HG03108 (cell line): Measurements from ENCODE around the gene DMTF1.
"Not testable (repeated sequence)": the region's sequence is repeated elsewhere in the genome, so short reads cannot be mapped to it uniquely, and the experiment has no call there.

ENCODE experiments used
- ATAC-seq: cut with Tn5 transposase; IDR thresholded peaks from one replicate; pipeline ENCODE4 v1.9.1; 2021; ENCODE audit warnings: moderate library complexity; ENCODE audit not compliant: unreplicated experiment

The DMTF1 gene

DNA sequence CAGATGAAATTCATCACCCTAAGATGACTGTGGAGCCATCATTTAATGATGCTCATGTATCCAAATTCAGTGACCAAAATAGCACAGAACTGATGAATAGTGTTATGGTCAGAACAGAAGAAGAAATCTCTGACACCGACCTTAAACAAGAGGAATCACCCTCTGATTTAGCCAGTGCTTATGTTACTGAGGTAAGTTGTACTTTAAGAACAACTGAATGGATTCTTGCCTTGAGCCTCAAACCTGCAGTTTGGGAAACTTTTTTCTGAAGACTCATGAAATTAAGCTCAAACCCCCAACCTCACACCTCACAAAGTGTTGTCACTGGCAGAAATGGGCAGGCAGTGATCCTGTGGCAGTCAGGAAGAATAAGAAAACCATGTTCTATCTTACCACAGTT lies 41.7 kb downstream of the DMTF1 start:
- ATAC-seq, result no peak

DNA sequence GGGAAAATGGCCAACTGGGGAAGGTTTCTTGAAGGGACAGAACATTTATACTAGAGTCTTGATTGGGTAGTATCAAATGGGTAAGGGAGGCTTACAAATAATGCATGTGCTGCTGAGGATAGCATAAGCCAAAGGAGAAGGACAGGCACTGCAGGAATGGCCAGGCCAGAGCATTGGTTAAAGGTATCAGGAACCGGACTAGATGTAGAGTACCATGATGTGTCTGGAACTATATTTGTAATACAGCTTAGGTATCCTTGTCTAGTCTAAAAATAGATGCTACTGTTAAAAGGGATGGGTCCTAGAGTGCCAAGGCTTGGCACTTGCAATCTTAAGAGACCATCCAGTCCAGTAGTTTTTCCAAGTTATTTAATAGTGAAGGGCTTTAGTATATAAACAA lies 47.0 kb downstream of the DMTF1 start:
- ATAC-seq, result no peak

DNA sequence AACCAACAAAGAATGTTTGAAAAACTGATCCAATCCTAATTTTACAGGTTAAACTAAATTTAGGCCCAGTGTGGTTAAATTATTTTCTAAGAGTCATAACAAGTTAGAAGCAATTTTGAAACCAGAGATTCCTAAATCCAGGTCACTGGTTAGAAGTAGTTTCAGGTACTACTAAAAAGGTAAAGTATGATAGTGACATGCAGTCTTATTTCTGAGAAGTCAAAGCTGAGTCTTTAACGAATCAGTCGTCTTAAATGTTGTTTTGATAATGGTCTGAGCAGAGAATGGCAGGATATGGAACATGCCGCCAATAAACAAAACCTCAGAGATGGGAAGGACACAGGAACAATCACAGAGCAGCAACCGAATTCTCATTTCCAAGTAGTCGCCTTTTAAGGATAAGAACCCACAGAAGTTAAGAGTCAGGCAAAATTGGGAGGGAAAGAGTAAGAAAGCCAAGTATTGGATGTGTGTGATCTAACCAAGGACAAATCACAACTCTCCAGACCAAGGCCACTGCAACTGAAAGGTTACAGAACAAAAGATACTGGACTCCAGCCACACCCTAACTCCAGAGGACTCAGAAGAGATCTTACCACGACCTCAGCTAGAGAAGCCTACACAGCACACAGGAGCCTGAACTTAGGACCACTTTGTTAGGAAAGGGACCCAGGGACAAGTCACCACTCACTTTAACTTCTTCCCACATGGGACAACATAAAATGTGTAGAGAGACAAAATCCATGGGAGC lies 47.6 kb downstream of the DMTF1 start:
- no peak for ATAC-seq

DNA sequence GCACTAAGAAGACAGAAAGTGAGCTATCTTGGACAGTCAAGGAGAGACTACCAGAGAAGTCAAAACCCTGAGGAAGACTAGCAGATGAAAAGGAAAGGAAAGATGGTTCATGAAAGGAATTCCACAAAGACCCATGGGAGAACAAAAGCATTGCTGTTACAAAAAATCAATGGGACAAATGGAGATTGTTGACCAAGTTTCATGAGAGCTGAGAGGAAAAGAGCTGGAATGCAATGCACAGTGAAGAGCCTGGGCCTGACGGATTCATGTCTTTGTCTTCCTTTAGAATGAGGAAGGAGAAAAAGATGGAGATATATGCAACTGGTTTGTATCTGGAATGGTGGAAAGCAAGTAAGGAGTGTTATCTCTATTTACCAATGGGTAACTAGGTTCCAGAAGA lies 50.0 kb downstream of the DMTF1 start:
- no peak for ATAC-seq

DNA sequence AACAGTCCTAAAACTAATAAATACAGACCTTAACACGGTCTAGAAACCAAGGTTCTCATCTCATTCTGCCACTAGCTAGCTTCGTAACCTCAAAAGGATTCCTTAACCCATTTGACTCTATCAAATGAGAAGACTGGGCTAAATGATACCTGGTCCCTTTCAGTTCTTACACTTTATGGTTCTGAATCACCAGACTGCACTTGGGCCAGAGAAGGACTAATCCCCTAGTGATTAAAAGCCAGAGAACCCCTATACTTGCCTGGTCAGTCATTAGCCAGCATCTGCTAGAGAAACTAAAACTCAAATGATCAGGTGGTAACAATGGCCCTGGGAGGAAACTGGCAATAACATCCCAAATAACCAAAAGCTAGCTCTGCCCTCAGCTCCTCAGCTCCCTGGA lies 50.5 kb downstream of the DMTF1 start:
- ATAC-seq, result no peak

DNA sequence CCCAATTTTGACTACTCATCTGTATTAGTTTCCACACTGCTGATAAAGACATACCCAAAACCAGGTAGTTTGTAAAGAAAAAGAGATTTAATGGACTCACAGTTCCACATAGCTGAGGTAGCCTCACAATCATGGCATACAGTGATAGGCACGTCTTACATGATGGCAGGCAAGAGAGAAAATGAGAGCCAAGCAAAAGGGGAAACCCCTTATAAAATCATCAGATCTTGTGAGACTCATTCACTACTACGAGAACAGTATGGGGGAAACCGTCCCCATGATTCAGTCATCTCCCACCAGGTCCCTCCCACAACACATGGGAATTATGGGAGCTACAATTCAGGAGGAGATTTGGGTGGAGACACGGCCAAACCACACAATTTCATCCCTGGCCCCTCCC lies 51.7 kb downstream of the DMTF1 start:
- not testable (repeated sequence) for ATAC-seq

DNA sequence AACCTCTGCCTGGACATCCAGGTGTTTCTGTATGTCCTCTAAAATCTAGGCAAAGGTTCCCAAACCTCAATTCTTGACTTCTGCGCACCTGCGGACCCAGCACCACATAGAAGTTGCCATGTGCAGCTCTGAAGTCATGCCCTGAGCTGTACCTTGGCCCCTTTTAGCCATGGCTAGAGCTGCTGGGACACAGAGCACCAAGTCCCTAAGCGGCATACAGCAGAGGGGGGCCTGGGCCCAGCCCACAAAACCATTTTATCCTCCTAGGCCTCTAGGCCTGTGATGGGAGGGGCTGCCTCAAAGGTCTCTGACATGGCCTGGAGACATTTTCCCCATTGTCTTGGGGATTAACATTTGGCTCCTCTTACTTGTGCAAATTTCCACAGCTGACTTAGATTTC lies 52.7 kb downstream of the DMTF1 start:
- no peak for ATAC-seq

DNA sequence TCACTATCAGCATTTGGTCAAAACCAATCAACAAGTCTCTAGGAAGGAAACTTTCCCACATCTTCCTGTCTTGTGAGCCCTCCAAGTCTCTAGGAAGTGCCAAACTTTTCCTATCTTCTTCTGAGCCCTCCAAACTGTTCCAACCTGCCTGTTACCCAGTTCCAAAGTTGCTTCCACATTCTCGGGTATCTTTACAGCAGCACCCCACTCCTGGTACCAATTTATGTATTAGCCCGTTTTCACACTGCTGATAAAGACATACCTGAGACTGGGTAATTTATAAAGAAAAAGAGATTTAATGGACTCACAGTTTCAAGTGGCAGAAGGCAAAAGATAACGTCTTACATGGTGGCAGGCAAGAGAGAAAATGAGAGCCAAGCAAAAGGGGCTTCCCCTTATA lies 53.4 kb downstream of the DMTF1 start:
- not testable (repeated sequence) for ATAC-seq

DNA sequence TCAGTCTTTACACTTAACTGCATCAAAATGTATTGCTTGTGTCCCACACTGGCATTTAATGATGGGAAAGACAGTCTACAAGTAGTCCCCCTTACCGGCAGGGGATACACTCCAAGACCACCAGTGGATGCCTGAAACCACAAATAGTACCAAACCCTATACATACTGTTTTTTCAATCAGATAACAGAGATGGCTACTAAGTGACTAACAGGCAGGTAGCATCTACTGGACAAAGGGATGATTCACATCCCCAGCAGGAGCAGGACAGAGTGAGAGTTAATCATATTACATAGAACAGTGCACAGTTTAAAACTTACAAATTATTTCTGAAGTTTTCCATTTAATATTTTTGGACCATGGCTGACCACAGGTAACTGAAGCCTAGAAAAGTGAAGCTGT lies 54.1 kb downstream of the DMTF1 start:
- ATAC-seq, result no peak

DNA sequence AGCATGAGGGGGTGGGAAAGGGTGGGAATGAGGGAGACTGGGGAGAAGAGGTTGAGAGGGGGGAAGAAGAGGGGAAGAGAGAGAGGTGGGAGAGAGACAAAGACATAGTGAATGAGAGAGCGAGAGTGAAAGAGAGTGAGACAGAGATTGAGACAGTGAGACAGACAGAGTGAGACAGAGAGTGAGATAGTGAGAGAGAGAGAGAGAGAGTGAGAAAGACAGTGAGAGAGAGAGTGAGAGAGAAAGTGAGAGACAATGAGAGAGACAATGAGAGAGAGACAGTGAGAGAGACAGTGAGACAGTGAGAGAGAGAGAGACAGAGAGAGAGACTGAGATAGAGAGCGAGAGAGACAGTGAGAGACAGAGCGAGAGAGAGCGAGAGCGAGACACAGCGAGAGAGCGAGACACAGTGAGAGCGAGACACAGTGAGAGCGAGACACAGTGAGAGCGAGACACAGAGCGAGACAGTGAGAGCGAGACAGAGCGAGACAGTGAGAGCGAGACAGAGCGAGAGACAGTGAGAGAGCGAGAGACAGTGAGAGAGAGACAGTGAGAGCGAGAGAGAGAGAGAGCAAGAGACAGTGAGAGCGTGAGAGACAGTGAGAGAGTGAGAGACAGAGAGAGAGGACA lies 57.2 kb downstream of the DMTF1 start:
- no peak for ATAC-seq

DNA sequence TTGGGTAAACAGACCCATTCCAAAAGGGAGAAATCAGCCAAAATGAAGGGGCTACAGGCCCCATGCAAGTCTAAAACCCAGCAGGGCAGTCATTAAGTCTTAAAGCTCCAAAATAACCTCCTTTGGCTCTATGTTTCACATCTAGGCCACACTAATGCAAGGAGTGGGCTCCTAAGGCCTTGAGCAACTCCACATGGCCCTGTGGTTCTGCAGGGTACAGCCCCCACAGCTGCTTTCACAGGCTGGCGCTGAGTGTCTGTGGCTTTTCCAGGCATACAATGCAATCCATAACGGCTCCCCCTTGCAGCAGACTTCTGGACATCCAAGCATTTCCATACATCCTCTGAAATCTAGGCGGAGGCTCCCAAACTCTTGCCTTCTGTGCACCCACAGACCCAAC lies 58.3 kb downstream of the DMTF1 start:
- no peak for ATAC-seq

DNA sequence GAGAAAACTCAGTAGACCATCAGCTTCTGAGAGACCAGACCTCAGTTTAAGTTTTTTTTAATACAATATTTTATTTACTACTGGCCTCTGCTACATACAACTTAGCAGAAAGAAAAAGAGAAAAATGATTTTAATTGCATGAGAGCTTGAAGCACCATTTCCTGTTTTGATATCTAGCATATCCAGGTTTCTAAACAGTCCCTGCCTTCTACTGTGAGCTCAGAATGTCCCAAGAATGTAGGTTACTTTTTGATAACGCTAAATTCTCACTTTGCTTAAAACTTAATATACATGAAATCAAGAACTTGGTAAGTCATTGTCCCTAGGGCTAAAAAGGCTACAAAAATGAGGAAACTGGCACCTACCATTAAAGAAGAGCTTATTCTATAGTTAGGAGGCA lies 60.2 kb downstream of the DMTF1 start:
- ATAC-seq, result no peak

DNA sequence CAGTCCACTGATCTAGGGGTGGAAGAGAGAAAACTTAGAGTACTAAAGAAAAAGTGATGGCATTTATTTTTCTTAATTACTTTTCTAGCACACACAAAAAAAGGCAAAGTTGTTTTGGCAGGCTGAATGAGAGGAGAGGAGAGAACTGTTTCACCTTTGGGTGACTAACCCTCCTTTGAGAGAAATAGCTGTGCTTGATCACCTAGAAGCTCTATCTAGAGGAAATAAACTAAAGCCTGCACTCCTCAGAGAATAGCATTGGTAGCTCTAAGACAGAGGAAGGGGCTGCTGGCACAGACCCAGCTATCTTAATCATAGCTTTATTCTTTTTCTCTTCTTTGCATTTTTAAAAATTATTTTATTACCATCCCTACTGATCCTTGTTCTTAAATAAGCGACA lies 61.0 kb downstream of the DMTF1 start:
- ATAC-seq, result no peak

DNA sequence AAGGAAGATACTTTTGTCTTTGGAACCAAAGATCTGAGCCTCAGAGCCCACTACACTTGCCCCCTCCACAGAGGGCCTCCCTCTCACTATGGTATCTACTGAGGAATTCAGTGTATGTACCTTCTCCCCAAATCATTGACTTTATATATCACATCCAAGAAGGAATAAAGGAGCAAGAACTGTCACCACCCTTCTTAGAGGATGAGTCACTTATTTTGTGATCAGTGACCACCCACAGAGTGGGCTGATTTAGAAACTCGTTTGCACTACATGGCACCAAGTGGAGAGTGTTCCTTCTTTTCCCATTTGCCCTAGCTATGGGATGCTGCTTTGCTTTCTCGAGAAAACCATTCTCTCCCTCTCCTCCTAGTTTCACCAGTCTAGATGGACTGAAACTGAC lies 61.6 kb downstream of the DMTF1 start:
- ATAC-seq, result no peak

DNA sequence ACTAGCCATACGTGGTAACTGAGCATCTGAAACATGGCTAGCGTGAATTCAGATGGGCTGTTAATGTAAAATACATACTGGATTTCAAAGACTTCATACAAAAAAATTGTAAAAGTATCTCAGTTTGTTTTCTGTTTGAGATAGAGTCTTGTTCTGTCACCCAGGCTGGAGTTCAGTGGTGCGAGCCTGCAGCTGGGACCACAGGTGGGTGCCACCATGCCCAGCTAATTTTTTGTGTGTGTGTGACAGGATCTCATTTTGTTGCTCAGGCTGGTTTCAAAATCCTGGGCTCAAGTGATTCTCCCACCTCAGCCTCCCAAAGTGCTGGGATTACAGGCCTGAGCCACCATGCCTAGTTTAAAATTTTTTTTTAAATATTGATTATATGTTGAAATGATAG lies 62.8 kb downstream of the DMTF1 start:
- ATAC-seq, result no peak

DNA sequence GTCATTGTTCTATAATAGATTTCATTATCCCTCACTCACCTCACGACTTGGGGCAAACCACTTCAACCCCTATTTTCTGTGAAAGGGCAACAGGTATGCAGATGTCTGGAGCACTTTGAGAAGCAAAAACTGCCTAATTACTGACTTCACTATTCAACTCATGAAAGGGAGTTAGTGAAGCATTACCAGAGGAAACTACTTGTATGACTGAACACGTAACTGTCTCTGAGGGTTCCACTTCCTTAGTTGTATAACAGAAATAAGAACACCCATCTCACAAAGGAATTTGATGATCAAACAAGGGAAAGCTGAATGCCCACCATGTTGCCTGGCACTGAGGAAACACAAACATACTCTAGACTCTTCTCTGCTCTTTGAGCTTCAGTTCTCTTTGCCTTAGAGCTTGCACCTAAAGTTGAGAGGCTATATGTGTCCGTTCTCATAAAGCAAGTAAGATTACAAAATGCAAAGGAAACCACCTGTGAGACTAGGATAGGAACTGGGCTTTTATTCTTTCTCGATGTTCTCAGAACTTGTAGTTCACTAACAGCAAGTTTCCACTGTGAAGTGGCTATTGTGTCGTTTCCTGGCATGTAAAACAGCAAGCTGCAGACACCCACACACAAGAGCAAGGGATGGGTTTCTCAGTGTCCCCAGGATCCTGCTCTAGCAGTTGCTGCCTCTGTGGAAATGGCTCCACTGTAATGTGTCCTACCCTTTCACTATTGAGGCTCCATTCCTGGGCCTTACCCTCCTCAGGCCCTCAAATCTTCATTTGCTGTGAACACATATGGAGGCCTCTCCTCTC lies 64.7 kb downstream of the DMTF1 start:
- peak; percentile 52 for ATAC-seq

DNA sequence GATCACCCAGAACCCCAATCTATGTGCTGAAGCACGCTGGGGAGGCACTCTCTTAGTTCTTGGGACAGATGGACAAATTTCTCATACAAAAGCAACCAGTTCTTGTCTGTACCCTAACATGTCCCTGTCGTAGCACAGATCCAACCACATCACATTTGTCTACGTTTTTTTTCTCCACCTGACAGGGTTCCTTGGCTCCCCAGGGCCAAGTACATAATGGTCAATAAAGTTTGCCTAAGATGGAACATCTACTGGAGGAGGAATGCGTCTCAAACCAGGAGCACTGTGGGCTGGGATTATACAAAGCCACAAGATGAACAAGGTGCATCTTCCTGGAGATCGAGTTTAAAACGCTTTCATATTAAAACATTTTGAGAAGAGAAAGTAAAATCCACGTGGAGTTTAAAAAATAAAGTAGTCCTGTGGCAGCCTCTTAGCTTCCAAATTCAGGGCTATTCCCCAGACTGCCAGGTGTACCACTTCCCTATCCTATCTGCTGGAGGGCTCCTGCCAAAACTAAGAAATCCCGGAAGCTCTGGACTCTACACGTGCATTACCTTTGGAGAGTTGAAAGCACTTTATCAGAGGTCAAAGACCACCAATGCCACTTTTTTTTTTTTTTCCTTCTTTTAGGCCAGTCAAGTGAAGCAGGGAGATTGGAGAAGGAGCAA lies 65.9 kb downstream of the DMTF1 start:
- ATAC-seq, result no peak

DNA sequence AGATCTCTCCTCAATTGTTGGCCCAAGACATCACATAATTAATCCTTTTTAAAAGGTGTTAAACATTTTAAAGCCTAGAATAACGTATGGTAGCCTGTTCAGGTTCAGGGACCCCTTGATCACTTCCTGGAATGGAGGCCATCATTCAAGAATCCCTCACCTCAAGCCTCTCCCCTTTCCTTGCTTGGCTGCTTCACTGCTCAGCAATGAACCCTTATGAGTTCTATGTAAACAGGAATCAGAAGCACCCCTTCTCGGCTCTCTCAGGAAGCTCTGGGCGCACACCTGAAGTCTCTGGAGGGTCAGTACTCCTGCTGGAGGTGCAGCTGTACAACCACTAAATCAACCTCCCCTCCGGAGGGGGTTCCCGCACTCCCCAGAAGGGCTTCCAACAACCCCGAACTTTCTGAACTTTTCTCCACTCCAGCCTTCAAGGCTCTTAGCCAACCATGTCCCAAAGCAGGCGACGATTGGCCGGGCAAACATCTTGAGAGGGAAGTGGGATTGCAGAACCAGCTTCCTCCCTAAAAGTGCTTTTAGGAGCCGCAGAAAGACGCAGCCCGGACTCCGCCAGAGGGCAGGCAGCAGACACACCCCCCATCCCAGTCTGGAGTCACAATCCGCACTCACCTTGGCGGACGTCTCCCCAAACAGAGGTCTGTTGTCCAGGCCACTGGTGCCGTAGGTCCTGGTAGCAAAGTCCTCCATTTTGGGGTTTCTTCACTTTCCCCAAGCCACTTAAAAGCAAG lies 66.7 kb downstream of the DMTF1 start:
- ATAC-seq, result peak; percentile 20

DNA sequence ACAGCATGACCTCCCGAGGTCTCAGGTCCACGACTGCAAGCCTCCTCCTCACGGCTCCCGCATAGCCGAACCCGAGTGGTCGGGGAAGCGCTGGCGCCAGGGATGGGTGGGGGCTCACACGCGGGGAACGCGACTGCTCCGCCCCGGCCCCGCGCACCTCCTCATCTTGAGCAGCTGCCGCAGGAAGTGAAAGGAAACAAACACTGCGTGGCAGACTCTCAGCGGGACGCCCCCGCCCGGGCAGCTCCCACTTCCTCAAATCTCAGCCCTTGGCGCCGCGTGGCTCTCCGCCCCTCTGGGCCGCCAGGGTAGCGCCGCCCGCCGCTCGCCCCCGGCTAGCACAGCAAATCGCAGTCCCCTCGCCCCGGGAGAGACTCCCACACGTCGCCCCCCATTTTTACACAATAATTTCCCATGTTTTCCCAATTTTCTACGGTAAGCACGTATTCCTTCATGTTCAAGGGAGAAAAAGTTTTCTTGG lies 67.3 kb downstream of the DMTF1 start, which contains the start of gene TMEM243:
TMEM243 (minus strand) TSS at position 188 of the 481 bp plus-strand sequence. CDS start 229 bp downstream, outside the sequence.
- ATAC-seq, result peak; percentile 36

DNA sequence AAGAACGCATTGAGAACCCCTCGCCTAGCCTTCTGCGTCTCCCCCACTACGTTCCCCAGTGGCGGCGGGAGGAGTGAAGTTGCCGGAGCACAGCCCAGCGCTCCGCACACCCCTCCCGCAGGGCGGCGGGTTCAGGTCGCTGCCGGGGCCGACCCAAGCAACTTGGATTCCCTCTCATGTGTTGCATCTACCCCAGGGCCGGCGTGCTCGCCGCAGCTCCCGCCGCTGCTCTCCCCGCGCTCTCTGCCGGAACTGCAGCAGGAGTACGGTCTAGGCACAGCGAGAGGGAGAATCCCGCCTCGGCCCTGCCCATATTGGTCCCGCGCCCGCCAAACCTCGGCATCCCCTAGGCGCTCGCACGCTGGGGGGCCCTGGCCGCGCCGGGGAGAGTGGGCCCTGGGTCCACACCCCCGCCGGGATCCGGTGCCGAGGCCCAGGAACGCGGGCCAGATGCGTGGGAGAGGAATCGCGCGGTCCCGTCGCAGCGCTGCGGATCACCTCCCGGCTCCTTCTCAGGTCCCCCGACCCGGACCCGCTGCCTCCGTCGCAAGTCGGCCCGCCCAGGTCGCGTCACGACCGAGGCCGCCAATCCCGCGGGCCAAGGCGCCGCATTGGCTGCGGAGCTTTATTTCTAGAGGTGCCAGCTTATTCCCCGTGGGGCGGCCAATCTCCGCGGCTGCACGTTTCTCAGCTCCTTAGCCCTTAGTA lies 67.9 kb downstream of the DMTF1 start:
- ATAC-seq, result peak; percentile 30
